ENCODE results near the gene MAPT. TPM values are rescaled to one million over a fixed set of nuclear protein-coding genes. Genes with fewer than 3 reads are reported as not detected.

MAPT gene
- total RNA-seq, 2 experiments from 2014 or later = 1.3 to 1.4 TPM

- DNase-seq (no peak), ATAC-seq (no peak)
- Mint-ChIP-seq H3K9me3 (no peaks in the 10 kb centered on the region), H3K27me3 (no peaks in the 10 kb centered on the region), H3K36me3 (ENCODE audit: low read depth) (no peaks in the 10 kb centered on the region), H3K4me3 (no peak overlapping the region), H3K4me1 (ENCODE audit: low read depth) (no peaks in the 10 kb centered on the region), H3K27ac (no peak overlapping the region)
- ChIA-PET CTCF (no interaction called here), POLR2A (no interaction called here)
- TF ChIP-seq CTCF (IDR thresholded peaks at IDR 0.05) = no peak
- intact Hi-C loops (cut with micrococcal nuclease) = no loop called here
Measured at GRCh38 chr17:45987706-45988105, 93.4 kb downstream of the MAPT start.

- TF ChIP-seq CTCF (IDR thresholded peaks at IDR 0.05) = no peak
- no peaks in the 10 kb centered on the region for H3K27me3 Mint-ChIP-seq
- CTCF ChIA-PET = interaction anchor here (1.0 kb wide), 1 partner anchor 297 kb away, joined by 3 read pairs; no protein-coding TSS in a partner anchor
Measured at GRCh38 chr17:45989759-45990158, 95.4 kb downstream of the MAPT start.

GRCh38 chr17:45990886-45991285 lies 96.5 kb downstream of the MAPT start:
- Mint-ChIP-seq H3K36me3 (ENCODE audit: low read depth) (no peaks in the 10 kb centered on the region), H3K4me3 (no peak overlapping the region), H3K9me3 (no peaks in the 10 kb centered on the region), H3K27me3 (no peaks in the 10 kb centered on the region), H3K4me1 (ENCODE audit: low read depth) (no peaks in the 10 kb centered on the region), H3K27ac (no peak overlapping the region)
- TF ChIP-seq CTCF (IDR thresholded peaks at IDR 0.05) = no peak
- DNase-seq = no peak
- intact Hi-C loops (cut with micrococcal nuclease) = no loop called here
- CTCF ChIA-PET = interaction anchor here (2.6 kb wide), 1 partner anchor 11 kb away, joined by 9 read pairs; no protein-coding TSS in a partner anchor
- POLR2A ChIA-PET = no interaction called here
- ATAC-seq = no peak

More at GRCh38 chr17:45989759-45990158, 95.4 kb downstream of the MAPT start:
- H3K4me3 Mint-ChIP-seq = no peak overlapping the region
- H3K27ac Mint-ChIP-seq = no peak overlapping the region
- POLR2A ChIA-PET = interaction anchor here (1.0 kb wide), 1 partner anchor 46 kb away, joined by 4 read pairs; no protein-coding TSS in a partner anchor
- intact Hi-C loops (cut with micrococcal nuclease) = no loop called here
- no peaks in the 10 kb centered on the region for H3K36me3 Mint-ChIP-seq (ENCODE audit: low read depth)
- no peak for DNase-seq
- no peaks in the 10 kb centered on the region for H3K4me1 Mint-ChIP-seq (ENCODE audit: low read depth)
- ATAC-seq = no peak
- no peaks in the 10 kb centered on the region for H3K9me3 Mint-ChIP-seq

- no peak for ATAC-seq
- intact Hi-C loops (cut with micrococcal nuclease) = no loop called here
- Mint-ChIP-seq H3K27me3 (no peaks in the 10 kb centered on the region), H3K4me1 (ENCODE audit: low read depth) (no peaks in the 10 kb centered on the region), H3K27ac (no peak overlapping the region), H3K9me3 (no peaks in the 10 kb centered on the region), H3K36me3 (ENCODE audit: low read depth) (no peaks in the 10 kb centered on the region), H3K4me3 (no peak overlapping the region)
- ChIA-PET POLR2A (no interaction called here), CTCF (interaction anchor here (2.6 kb wide), 1 partner anchor 11 kb away, joined by 9 read pairs; no protein-coding TSS in a partner anchor)
- no peak for DNase-seq
- TF ChIP-seq CTCF (IDR thresholded peaks at IDR 0.05) = no peak
Measured at GRCh38 chr17:45991341-45991740, 97.0 kb downstream of the MAPT start.

- H3K36me3 Mint-ChIP-seq (ENCODE audit: low read depth) = no peaks in the 10 kb centered on the region
- H3K4me1 Mint-ChIP-seq (ENCODE audit: low read depth) = no peaks in the 10 kb centered on the region
- H3K9me3 Mint-ChIP-seq = no peaks in the 10 kb centered on the region
- intact Hi-C loops (cut with micrococcal nuclease) = no loop called here
- DNase-seq (no peak), ATAC-seq (no peak)
- TF ChIP-seq CTCF (IDR thresholded peaks at IDR 0.05) = no peak
- H3K27ac Mint-ChIP-seq = no peak overlapping the region
- H3K4me3 Mint-ChIP-seq = no peak overlapping the region
- ChIA-PET CTCF (interaction anchor here (2.6 kb wide), 1 partner anchor 10 kb away, joined by 9 read pairs; no protein-coding TSS in a partner anchor), POLR2A (no interaction called here)
- no peaks in the 10 kb centered on the region for H3K27me3 Mint-ChIP-seq
Measured at GRCh38 chr17:45992175-45992574, 97.8 kb downstream of the MAPT start.

Measured in activated CD8-positive, alpha-beta T cell treated with anti-CD3 and anti-CD28 coated beads for 36 hours (primary cell).